Measurements from ENCODE around the gene ZNF804A.

ZNF804A gene

DNA sequence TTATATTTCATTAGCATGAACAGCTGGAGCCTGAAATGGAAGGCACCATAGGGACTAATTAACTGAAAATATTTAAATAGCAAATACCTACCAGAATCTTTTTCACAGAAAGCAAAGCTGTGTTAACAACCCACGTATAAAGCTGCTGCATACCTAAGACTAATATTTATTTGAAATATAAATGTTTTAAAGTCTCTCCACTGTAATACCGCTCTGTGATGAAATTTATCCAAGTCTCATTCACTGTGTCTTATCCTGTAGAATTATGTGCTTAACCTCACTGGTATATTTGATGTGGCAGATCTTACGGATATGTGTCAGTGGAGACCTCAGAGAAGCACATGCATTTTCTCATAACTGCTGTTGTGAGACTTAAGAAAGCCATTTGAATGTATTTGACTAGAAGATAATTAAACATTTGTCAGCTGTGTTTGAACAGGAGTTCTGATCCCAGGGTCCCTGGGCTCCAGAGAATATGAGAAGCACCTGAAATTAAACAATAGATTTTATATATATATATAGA is 373.3 kb downstream of the ZNF804A start:
- DNase-seq = no peak

Measured in inflammatory macrophage treated with lipopolysaccharide for 1 hour (primary cell).